Mucosa of stomach (tissue), 1 donor: ENCODE results near the gene AFAP1L1.

ENCODE experiments used
- H3K27me3 ChIP-seq: one replicate; pipeline ENCODE4 v1.7.0; 2013; ENCODE audit warnings: mild to moderate bottlenecking, low read length; ENCODE audit not compliant: control insufficient read depth, insufficient read depth
- H3K36me3 ChIP-seq: one replicate; pipeline ENCODE4 v1.7.0; 2013; ENCODE audit warnings: low read length; ENCODE audit not compliant: control insufficient read depth, insufficient read depth
- H3K4me1 ChIP-seq: one replicate; pipeline ENCODE4 v1.7.0; 2013; ENCODE audit warnings: mild to moderate bottlenecking, low read length; ENCODE audit not compliant: control insufficient read depth, insufficient read depth
- H3K4me3 ChIP-seq: one replicate; pipeline ENCODE4 v1.7.0; 2013; ENCODE audit warnings: low read length
- H3K9ac ChIP-seq: one replicate; pipeline ENCODE4 v1.7.0; 2013; ENCODE audit warnings: mild to moderate bottlenecking, low read length, moderate library complexity
- H3K9me3 ChIP-seq: one replicate; pipeline ENCODE4 v1.7.0; 2013; ENCODE audit warnings: mild to moderate bottlenecking, low read length, moderate library complexity; ENCODE audit not compliant: control insufficient read depth
- donor health status: Pancreatic carcinoma.

AFAP1L1 gene

GRCh38 chr5:149363936-149364335 lies 92.3 kb downstream of the AFAP1L1 start:
- H3K27me3 ChIP-seq = no peaks in the 10 kb centered on the region
- H3K4me1 ChIP-seq = peaks cover 9% of the 10 kb centered on the region
- no peaks in the 10 kb centered on the region for H3K9me3 ChIP-seq
- no peaks in the 10 kb centered on the region for H3K36me3 ChIP-seq
- H3K4me3 ChIP-seq = no peak overlapping the region
- H3K9ac ChIP-seq = no peak overlapping the region

- no peaks in the 10 kb centered on the region for H3K36me3 ChIP-seq
- H3K9ac ChIP-seq = no peak overlapping the region
- H3K4me3 ChIP-seq = no peak overlapping the region
- no peaks in the 10 kb centered on the region for H3K27me3 ChIP-seq
- peaks cover 9% of the 10 kb centered on the region for H3K4me1 ChIP-seq
- no peaks in the 10 kb centered on the region for H3K9me3 ChIP-seq
Measured at GRCh38 chr5:149364719-149365118, 93.1 kb downstream of the AFAP1L1 start.

GRCh38 chr5:149365418-149365817 lies 93.8 kb downstream of the AFAP1L1 start:
- no peaks in the 10 kb centered on the region for H3K9me3 ChIP-seq
- H3K36me3 ChIP-seq = no peaks in the 10 kb centered on the region

GRCh38 chr5:149366169-149366729 lies 94.6 kb downstream of the AFAP1L1 start:
- H3K4me3 ChIP-seq = no peak overlapping the region
- H3K9ac ChIP-seq = no peak overlapping the region
- no peaks in the 10 kb centered on the region for H3K36me3 ChIP-seq
- H3K27me3 ChIP-seq = no peaks in the 10 kb centered on the region
- H3K4me1 ChIP-seq = peaks cover 9% of the 10 kb centered on the region
- no peaks in the 10 kb centered on the region for H3K9me3 ChIP-seq

More at GRCh38 chr5:149365418-149365817, 93.8 kb downstream of the AFAP1L1 start:
- peaks cover 9% of the 10 kb centered on the region for H3K4me1 ChIP-seq
- no peak overlapping the region for H3K4me3 ChIP-seq
- no peak overlapping the region for H3K9ac ChIP-seq
- no peaks in the 10 kb centered on the region for H3K27me3 ChIP-seq

GRCh38 chr5:149367249-149367971 lies 95.8 kb downstream of the AFAP1L1 start:
- H3K9me3 ChIP-seq = no peaks in the 10 kb centered on the region
- peaks cover 9% of the 10 kb centered on the region for H3K4me1 ChIP-seq
- no peaks in the 10 kb centered on the region for H3K36me3 ChIP-seq
- no peaks in the 10 kb centered on the region for H3K27me3 ChIP-seq
- H3K4me3 ChIP-seq = no peak overlapping the region
- H3K9ac ChIP-seq = no peak overlapping the region

- H3K4me3 ChIP-seq = no peak overlapping the region
- H3K4me1 ChIP-seq = peaks cover 9% of the 10 kb centered on the region
Measured at GRCh38 chr5:149367972-149368645, 96.5 kb downstream of the AFAP1L1 start.

GRCh38 chr5:149370878-149371277 lies 99.2 kb downstream of the AFAP1L1 start:
- Histone ChIP-seq H3K36me3 (no peaks in the 10 kb centered on the region), H3K4me3 (no peak overlapping the region), H3K9ac (no peak overlapping the region), H3K9me3 (no peaks in the 10 kb centered on the region), H3K27me3 (no peaks in the 10 kb centered on the region), H3K4me1 (peaks cover 9% of the 10 kb centered on the region)

More at GRCh38 chr5:149367972-149368645, 96.5 kb downstream of the AFAP1L1 start:
- Histone ChIP-seq H3K27me3 (no peaks in the 10 kb centered on the region), H3K36me3 (no peaks in the 10 kb centered on the region), H3K9me3 (no peaks in the 10 kb centered on the region), H3K9ac (no peak overlapping the region)

GRCh38 chr5:149371296-149371962 lies 99.8 kb downstream of the AFAP1L1 start:
- Histone ChIP-seq H3K27me3 (no peaks in the 10 kb centered on the region), H3K4me3 (no peak overlapping the region), H3K9ac (no peak overlapping the region), H3K9me3 (no peaks in the 10 kb centered on the region), H3K36me3 (no peaks in the 10 kb centered on the region), H3K4me1 (peaks cover 9% of the 10 kb centered on the region)

GRCh38 chr5:149372076-149372795 lies 100.6 kb downstream of the AFAP1L1 start:
- Histone ChIP-seq H3K4me3 (no peak overlapping the region), H3K36me3 (no peaks in the 10 kb centered on the region), H3K9me3 (no peaks in the 10 kb centered on the region), H3K9ac (no peak overlapping the region), H3K27me3 (no peaks in the 10 kb centered on the region), H3K4me1 (peaks cover 6% of the 10 kb centered on the region)

GRCh38 chr5:149372932-149373331 lies 101.3 kb downstream of the AFAP1L1 start:
- H3K4me1 ChIP-seq = no peaks in the 10 kb centered on the region

GRCh38 chr5:149374303-149374702 lies 102.6 kb downstream of the AFAP1L1 start:
- Histone ChIP-seq H3K4me1 (no peaks in the 10 kb centered on the region), H3K9me3 (no peaks in the 10 kb centered on the region), H3K27me3 (no peaks in the 10 kb centered on the region), H3K4me3 (no peak overlapping the region), H3K36me3 (no peaks in the 10 kb centered on the region), H3K9ac (no peak overlapping the region)

More at GRCh38 chr5:149372932-149373331, 101.3 kb downstream of the AFAP1L1 start:
- no peaks in the 10 kb centered on the region for H3K36me3 ChIP-seq
- H3K4me3 ChIP-seq = no peak overlapping the region
- no peaks in the 10 kb centered on the region for H3K27me3 ChIP-seq
- no peaks in the 10 kb centered on the region for H3K9me3 ChIP-seq
- H3K9ac ChIP-seq = no peak overlapping the region
